HepG2 (cell line): ENCODE results near the gene IFNG-AS1. TPM values are rescaled to one million over a fixed set of nuclear protein-coding genes. Genes with fewer than 3 reads are reported as not detected.

Experiments
- ATAC-seq: fragments of 200-7000 bp; cut with Tn5 transposase; 3 replicates; pipeline ENCODE4 v1.9.1; 2020; ENCODE audit warnings: mild to moderate bottlenecking, moderate library complexity
- BruUV-seq: library from RNA; stranded (reverse); fragments of 400-500 nt; replicated peaks from 2 replicates; lab custom pipeline; 2021; lab: Mats Ljungman, UMichigan
- CTCF ChIA-PET: fragments of 300-600 bp; formaldehyde crosslinking; extraction: SDS; loops from one replicate; lab custom pipeline; 2021; ENCODE audit warnings: low total read pairs, inconsistent platforms, low intra/inter-chr PET ratio; lab: Yijun Ruan, JAX
- POLR2A ChIA-PET: fragments of 350-600 bp; sonication (Branson Sonifier 250); formaldehyde crosslinking; loops from one replicate; lab custom pipeline; 2020; ENCODE audit warnings: antibody characterized with exemption, inconsistent platforms; lab: Yijun Ruan, JAX
- DNase-seq: peaks from one replicate; pipeline ENCODE4 v3.0.0-alpha.2; 2015; ENCODE audit warnings: low spot score
- FAIRE-seq: peaks from 3 replicates; lab custom pipeline; 2011; peaks lifted over from hg19 to GRCh38; lab: Jason Lieb, UNC
- H2AFZ ChIP-seq: one replicate; pipeline ENCODE4 v1.6.1; 2011; ENCODE audit warnings: low read length, inconsistent platforms
- H3K27ac ChIP-seq: fragments of 300-600 bp; 3 replicates; pipeline ENCODE4 v1.8.0; 2011; ENCODE audit warnings: mixed run types, mild to moderate bottlenecking, mixed read lengths, low read length, inconsistent platforms; ENCODE audit not compliant: insufficient read depth; ENCODE audit errors: extremely low read length
- H3K27me3 ChIP-seq, 2 experiments: fragments of 200-600 bp in 1 of 2; 2 replicates in 1 of 2; 3 replicates in 1 of 2; pipeline versions ENCODE4 v1.6.0 to v1.8.0; 2011; ENCODE audit warnings: low read length in 2 of 2, mild to moderate bottlenecking in 2 of 2, moderate library complexity in 2 of 2, inconsistent platforms in 1 of 2; ENCODE audit not compliant: insufficient read depth in 2 of 2, control insufficient read depth in 1 of 2
- H3K36me3 ChIP-seq, 2 experiments: fragments of 200-600 bp in 1 of 2; replicated peaks in 1 of 2; 2 replicates in 1 of 2; 3 replicates in 1 of 2; pipeline versions ENCODE4 v1.5.1 to v1.8.0; 2011; ENCODE audit warnings: low read length in 2 of 2, inconsistent platforms in 1 of 2; ENCODE audit not compliant: insufficient read depth in 2 of 2, control insufficient read depth in 1 of 2
- H3K4me1 ChIP-seq: 2 replicates; pipeline ENCODE4 v1.5.1; 2012; ENCODE audit warnings: low read length, inconsistent platforms; ENCODE audit not compliant: insufficient read depth
- H3K4me2 ChIP-seq: 2 replicates; pipeline ENCODE4 v1.6.0; 2011; ENCODE audit warnings: low read depth, low read length, inconsistent platforms
- H3K4me3 ChIP-seq, 3 experiments: fragments of 200-600 bp in 1 of 3; sonication (generic), shearing (Covaris generic) in 1 of 3; replicated peaks in 1 of 3; 2 replicates each; pipeline ENCODE4 v1.5.1; 2011 to 2016; ENCODE audit warnings: low read length in 3 of 3, inconsistent platforms in 2 of 3, low read depth in 2 of 3, mild to moderate bottlenecking in 2 of 3, control low read depth in 1 of 3, mixed read lengths in 1 of 3; ENCODE audit not compliant: insufficient read depth in 1 of 3
- H3K79me2 ChIP-seq: one replicate; pipeline ENCODE4 v1.6.1; 2011; ENCODE audit warnings: low read length, inconsistent platforms; ENCODE audit not compliant: insufficient read depth
- H3K9ac ChIP-seq: 2 replicates; pipeline ENCODE4 v1.6.0; 2011; ENCODE audit warnings: mild to moderate bottlenecking, low read depth, low read length, inconsistent platforms; ENCODE audit not compliant: insufficient read depth
- H3K9me3 ChIP-seq: 2 replicates; pipeline ENCODE4 v1.5.1; 2012; ENCODE audit warnings: mild to moderate bottlenecking, low read length
- H4K20me1 ChIP-seq: 2 replicates; pipeline ENCODE4 v1.6.0; 2011; ENCODE audit warnings: inconsistent platforms, mild to moderate bottlenecking, low read length, moderate library complexity; ENCODE audit not compliant: insufficient read depth
- BRCA1 ChIP-seq: sonication (generic); formaldehyde crosslinking; IDR thresholded peaks from 2 replicates; pipeline ENCODE4 v1.4.0; 2020; ENCODE audit warnings: missing genetic modification reagents
- HOXA5 ChIP-seq: sonication (generic); formaldehyde crosslinking; IDR thresholded peaks from 2 replicates; pipeline ENCODE4 v1.4.0; 2020; ENCODE audit warnings: missing genetic modification reagents
- RELA ChIP-seq: sonication (generic); formaldehyde crosslinking; IDR thresholded peaks from 2 replicates; pipeline ENCODE4 v1.4.0; 2020; ENCODE audit warnings: missing genetic modification reagents
- TCF12 ChIP-seq, 2 experiments: fragments of 450-650 bp in 1 of 2; sonication (generic) in 1 of 2; formaldehyde crosslinking in 1 of 2; IDR thresholded peaks; 2 replicates each; pipeline versions ENCODE4 v1.6.1 to v1.8.0; 2017 to 2022; ENCODE audit warnings: antibody characterized with exemption in 1 of 2, mild to moderate bottlenecking in 1 of 2, missing genetic modification reagents in 1 of 2, moderate library complexity in 1 of 2
- WGBS: methylation state at CpG from one replicate; pipeline ENCODE4 v1.1.6; 2017; ENCODE audit warnings: low lambda C conversion rate; 5-methylcytosine and 5-hydroxymethylcytosine counted together
- in situ Hi-C: cut with HindIII; loops from 2 replicates; pipeline ENCODE4 v1.10.0; 2017; ENCODE audit warnings: low pct_unique_long_range_greater_than_20kb; ENCODE audit not compliant: extremely low pct_ligation_motif_present
- intact Hi-C: fragments of 100-400 bp; cut with micrococcal nuclease; formaldehyde crosslinking; loops from one replicate; pipeline ENCODE4 v1.10.0; 2022; ENCODE audit not compliant: unreplicated experiment
- polyA plus RNA-seq, 8 experiments: library from polyadenylated mRNA; depleted of rRNA in 3 of 8; stranded (reverse) in 7 of 8; unstranded in 1 of 8; fragments of >200 nt; fragmentation: Illumina TruSeq in 4 of 8; extraction: Trizol in 4 of 8; gene quantifications; 2 replicates each; pipeline versions ENCODE4 v1.2.1 to v1.2.3, GENCODE V29; 2011 to 2016; ENCODE audit warnings: low read depth in 4 of 8, missing spikeins in 1 of 8, mixed read lengths in 1 of 8; ENCODE audit not compliant: insufficient read depth in 1 of 8
- total RNA-seq, 5 experiments: library from RNA; depleted of rRNA; stranded (reverse); fragments of >200 nt; fragmentation: Illumina TruSeq; extraction: Trizol; gene quantifications; 2 replicates each; pipeline ENCODE4 v1.2.3, GENCODE V29; 2016; ENCODE audit warnings: low read depth in 1 of 5
- TF ChIP-seq, protein P1 (sequence below): sonication (generic); formaldehyde crosslinking; IDR thresholded peaks from 2 replicates; pipeline ENCODE4 v1.4.0; 2020; ENCODE audit warnings: mild to moderate bottlenecking, missing genetic modification reagents

IFNG-AS1 gene
- total and polyA plus RNA-seq, 2 of the 13 experiments (the other 11 are each of a cell fraction or from before 2014, with no cell fraction given) = not detected

DNA sequence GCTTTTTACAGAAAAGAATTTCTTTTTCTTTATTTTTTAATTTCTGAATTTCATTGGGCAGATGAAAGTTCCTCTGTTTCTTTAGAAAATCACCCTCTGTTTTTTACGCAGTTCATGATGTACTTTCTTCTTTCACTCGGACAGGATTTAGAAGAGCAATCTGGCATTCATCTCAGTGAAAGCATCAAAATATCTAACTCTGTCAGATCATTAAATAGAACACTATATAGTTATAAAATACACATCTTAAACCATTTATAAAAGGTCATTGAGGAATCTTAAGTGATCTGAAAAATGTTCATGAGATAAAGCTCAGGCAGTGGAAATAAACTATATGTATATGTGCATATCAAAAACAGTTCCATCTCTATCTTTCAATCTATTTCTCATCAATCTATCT is 3.9 kb downstream of the IFNG-AS1 start:
- Histone ChIP-seq H3K79me2 (no peaks in the 10 kb centered on the region), H3K9me3 (no peaks in the 10 kb centered on the region), H4K20me1 (no peaks in the 10 kb centered on the region), H3K9ac (no peak overlapping the region), H3K27ac (no peak overlapping the region), H3K27me3 (no peaks in the 10 kb centered on the region), H3K36me3 (no peaks in the 10 kb centered on the region), H3K4me2 (no peak overlapping the region), H3K4me3 (no peak overlapping the region), H2AFZ (no peak overlapping the region), H3K4me1 (peaks cover 11% of the 10 kb centered on the region)
- POLR2A ChIA-PET = no interaction called here
- FAIRE-seq (no peak), ATAC-seq (no peak), DNase-seq (no peak)
- CTCF ChIA-PET = no interaction called here
- WGBS = 25% methylated on average over 2 of the region's 2 CpGs
- no peak for TF ChIP-seq HOXA5 (CRISPR knock-in tag)
- TF ChIP-seq BRCA1 = no peak
- no peak for TF ChIP-seq TCF12 (IDR thresholded peaks at IDR 0.05)
- TF ChIP-seq TCF12 (CRISPR knock-in tag; IDR thresholded peaks at IDR 0.05) = no peak
- TF ChIP-seq, protein P1, sequence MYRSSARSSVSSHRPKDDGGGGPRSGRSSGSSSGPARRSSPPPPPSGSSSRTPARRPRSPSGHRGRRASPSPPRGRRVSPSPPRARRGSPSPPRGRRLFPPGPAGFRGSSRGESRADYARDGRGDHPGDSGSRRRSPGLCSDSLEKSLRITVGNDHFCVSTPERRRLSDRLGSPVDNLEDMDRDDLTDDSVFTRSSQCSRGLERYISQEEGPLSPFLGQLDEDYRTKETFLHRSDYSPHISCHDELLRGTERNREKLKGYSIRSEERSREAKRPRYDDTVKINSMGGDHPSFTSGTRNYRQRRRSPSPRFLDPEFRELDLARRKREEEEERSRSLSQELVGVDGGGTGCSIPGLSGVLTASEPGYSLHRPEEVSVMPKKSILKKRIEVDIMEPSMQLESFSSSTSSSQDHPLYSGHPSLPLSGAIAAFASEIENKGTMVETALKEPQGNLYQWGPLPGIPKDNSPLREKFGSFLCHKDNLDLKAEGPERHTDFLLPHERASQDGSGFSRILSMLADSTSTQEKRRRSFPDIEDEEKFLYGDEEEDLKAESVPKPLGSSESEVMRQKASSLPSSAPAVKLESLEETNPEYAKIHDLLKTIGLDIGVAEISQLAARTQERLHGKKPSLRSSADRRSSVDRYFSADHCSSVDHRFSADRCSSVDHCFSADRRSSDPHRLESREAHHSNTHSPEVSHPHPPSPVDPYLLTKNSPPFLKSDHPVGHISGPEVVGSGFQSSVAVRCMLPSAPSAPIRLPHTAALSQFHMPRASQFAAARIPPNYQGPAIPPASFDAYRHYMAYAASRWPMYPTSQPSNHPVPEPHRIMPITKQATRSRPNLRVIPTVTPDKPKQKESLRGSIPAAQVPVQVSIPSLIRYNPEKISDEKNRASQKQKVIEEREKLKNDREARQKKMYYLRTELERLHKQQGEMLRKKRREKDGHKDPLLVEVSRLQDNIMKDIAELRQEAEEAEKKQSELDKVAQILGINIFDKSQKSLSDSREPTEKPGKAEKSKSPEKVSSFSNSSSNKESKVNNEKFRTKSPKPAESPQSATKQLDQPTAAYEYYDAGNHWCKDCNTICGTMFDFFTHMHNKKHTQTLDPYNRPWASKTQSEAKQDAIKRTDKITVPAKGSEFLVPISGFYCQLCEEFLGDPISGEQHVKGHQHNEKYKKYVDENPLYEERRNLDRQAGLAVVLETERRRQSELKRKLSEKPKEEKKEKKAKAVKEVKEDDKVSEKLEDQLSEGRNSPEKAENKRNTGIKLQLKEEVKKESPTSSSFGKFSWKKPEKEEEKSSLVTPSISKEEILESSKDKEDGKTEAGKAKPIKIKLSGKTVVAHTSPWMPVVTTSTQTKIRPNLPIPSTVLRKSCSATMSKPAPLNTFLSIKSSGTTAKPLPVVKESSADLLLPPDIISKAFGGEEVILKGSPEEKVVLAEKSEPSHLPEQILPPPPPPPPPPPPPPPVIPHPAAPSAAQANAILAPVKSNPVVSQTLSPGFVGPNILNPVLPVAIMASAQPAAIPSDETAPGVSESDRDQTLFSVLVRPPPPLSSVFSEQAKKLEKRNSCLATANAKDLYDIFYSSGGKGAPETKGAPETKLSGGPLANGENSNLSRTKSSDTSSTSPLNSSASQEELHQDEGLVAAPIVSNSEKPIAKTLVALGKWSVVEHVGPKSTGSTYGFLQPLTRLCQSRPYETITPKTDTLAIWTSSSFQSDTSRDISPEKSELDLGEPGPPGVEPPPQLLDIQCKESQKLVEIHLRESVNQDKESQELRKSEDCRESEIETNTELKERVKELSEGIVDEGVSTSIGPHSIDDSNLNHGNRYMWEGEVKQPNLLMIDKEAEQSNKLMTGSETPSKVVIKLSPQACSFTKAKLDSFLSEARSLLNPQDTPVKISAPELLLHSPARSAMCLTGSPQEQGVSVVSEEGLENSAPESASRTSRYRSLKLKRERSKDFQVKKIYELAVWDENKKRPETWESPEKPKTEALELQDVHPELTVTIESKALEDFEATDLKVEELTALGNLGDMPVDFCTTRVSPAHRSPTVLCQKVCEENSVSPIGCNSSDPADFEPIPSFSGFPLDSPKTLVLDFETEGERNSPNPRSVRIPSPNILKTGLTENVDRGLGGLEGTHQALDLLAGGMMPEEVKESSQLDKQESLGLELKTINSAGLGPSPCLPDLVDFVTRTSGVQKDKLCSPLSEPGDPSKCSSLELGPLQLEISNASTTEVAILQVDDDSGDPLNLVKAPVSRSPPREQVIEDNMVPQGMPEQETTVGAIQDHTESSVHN = no peak
- no peak for TF ChIP-seq RELA
- intact Hi-C loops = no loop called here
- in situ Hi-C loops = no loop called here
- no TSS peak for BruUV-seq
